ENCODE results near the gene CDC42SE2.

GRCh38 chr5:131221888-131222287, 42.0 kb upstream of the CDC42SE2 start:
- TF ChIP-seq CTCF (IDR thresholded peaks at IDR 0.05) = no peak
- TF ChIP-seq POLR2A (IDR thresholded peaks at IDR 0.05) = no peak
- TF ChIP-seq POLR2AphosphoS5 (IDR thresholded peaks at IDR 0.05) = no peak
